Measurements from ENCODE around the gene KIAA1328.
"Not testable (repeated sequence)": the region's sequence is repeated elsewhere in the genome, so short reads cannot be mapped to it uniquely, and the experiment has no call there.

Gene KIAA1328

DNA sequence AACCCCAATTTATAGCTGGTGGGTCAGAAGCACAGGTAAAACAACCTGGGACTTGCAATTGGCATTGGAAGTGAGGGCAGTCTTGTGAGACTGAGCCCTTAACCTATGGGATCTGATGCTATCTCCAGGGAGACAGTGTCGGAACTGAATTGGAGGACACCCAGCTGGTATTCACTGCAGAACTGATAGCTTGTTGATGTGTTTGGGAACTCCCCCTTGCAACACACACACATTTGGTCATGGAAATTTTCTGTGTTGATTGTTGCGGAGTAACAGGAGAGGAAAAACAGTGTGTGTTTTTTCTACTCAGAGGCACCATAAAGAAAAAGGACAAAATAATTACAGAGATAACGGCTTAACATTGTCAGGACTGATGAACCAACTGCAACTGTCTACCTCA lies 16.2 kb upstream of the KIAA1328 start:
- TF ChIP-seq, protein P1, sequence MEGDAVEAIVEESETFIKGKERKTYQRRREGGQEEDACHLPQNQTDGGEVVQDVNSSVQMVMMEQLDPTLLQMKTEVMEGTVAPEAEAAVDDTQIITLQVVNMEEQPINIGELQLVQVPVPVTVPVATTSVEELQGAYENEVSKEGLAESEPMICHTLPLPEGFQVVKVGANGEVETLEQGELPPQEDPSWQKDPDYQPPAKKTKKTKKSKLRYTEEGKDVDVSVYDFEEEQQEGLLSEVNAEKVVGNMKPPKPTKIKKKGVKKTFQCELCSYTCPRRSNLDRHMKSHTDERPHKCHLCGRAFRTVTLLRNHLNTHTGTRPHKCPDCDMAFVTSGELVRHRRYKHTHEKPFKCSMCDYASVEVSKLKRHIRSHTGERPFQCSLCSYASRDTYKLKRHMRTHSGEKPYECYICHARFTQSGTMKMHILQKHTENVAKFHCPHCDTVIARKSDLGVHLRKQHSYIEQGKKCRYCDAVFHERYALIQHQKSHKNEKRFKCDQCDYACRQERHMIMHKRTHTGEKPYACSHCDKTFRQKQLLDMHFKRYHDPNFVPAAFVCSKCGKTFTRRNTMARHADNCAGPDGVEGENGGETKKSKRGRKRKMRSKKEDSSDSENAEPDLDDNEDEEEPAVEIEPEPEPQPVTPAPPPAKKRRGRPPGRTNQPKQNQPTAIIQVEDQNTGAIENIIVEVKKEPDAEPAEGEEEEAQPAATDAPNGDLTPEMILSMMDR (conservative IDR thresholded peaks at IDR 0.05; ENCODE audit: low read length), result no peak
- peak; percentile 56 for DNase-seq (ENCODE audit: low read depth)
- H3K4me3 ChIP-seq (ENCODE audit: low read length), result no peak overlapping the region

DNA sequence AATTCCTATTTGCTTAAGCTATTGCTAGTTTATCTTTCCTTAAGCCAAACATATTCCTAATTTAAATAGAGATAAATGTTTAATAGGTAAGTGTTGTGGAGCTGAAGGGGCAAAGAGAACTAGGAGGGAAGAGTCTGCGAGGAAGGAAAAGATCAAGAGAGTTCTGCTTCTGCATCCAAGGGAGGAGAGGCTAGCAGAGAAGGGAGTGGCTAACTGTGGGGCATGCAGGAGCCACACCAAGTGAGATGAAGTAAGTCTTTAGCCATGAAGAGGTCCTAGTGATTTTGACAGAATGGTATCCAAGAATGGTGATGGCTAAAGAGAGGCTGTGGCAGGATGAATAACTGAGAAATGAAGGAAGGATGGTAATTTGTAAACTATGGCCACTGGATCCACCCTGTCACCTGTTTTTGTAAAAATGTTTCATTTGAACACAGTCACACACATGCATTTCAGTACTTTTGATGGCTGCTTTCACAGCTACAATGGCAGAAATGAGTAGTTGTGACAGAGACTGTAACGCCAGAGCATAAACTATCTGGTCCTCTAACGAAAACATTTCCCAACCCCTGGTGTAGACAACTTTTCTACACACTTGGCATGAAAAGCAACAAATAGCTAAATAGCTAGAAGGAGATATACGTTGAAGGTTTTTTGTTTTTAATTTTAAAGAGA lies 15.7 kb upstream of the KIAA1328 start:
- no peak overlapping the region for H3K4me3 ChIP-seq (ENCODE audit: low read length)
- DNase-seq (ENCODE audit: low read depth), result peak; percentile 35
- TF ChIP-seq, protein P1 (conservative IDR thresholded peaks at IDR 0.05; ENCODE audit: low read length), result no peak

- TF ChIP-seq, protein P1 (conservative IDR thresholded peaks at IDR 0.05; ENCODE audit: low read length), result no peak
- DNase-seq (ENCODE audit: low read depth), result no peak
- H3K4me3 ChIP-seq (ENCODE audit: low read length), result no peak overlapping the region
These were observed 15.1 kb upstream of the KIAA1328 start for GRCh38 chr18:36813824-36814223.

DNA sequence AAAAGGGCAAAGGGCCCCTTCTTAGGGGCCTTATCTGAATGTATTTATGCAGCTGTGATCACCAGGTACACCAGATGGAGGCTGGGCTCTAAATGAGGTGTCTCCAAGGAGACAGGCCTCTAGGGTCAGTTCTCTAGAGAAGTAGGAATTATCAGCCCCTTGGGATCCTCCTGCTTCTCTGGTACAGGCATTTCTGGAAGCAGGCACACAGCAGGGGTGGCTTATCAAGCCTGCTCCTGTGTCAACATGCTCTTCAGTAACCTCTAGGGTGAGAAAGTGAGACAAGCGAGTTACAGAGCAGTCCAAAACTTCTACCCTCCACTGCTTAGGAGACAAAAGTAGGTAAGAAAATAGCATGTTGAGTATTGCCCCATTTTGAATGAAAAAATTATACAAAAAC lies 13.9 kb upstream of the KIAA1328 start:
- DNase-seq (ENCODE audit: low read depth), result no peak
- H3K4me3 ChIP-seq (ENCODE audit: low read length), result no peak overlapping the region
- TF ChIP-seq, protein P1 (conservative IDR thresholded peaks at IDR 0.05; ENCODE audit: low read length), result no peak

GRCh38 chr18:36816096-36816495 lies 12.8 kb upstream of the KIAA1328 start:
- DNase-seq (ENCODE audit: low read depth); H3K4me3 ChIP-seq (ENCODE audit: low read length): not testable (repeated sequence)

- H3K4me3 ChIP-seq (ENCODE audit: low read length), result no peak overlapping the region
- no peak for DNase-seq (ENCODE audit: low read depth)
- TF ChIP-seq, protein P1 (conservative IDR thresholded peaks at IDR 0.05; ENCODE audit: low read length), result no peak
These were observed 11.9 kb upstream of the KIAA1328 start for GRCh38 chr18:36817039-36817438.

- no peak overlapping the region for H3K4me3 ChIP-seq (ENCODE audit: low read length)
- DNase-seq (ENCODE audit: low read depth), result no peak
- TF ChIP-seq, protein P1 (conservative IDR thresholded peaks at IDR 0.05; ENCODE audit: low read length), result no peak
These were observed 10.3 kb upstream of the KIAA1328 start for GRCh38 chr18:36818652-36819051.

All from AG10803 (cell line).